ENCODE data around the gene SNED1.

The SNED1 gene

GRCh38 chr2:241109210-241110088, 111.0 kb downstream of the SNED1 start:
- Histone ChIP-seq H3K79me2 (ENCODE audit: low read length) (no peaks in the 10 kb centered on the region), H3K4me2 (ENCODE audit: low read depth, low read length) (no peak overlapping the region), H3K36me3 (replicated peaks; ENCODE audit: insufficient read depth, low read length) (no peaks in the 10 kb centered on the region), H3F3A (ENCODE audit: insufficient read depth, low read length) (no peaks in the 10 kb centered on the region), H3K4me3 (ENCODE audit: low read length) (no peak overlapping the region), H2AFZ (ENCODE audit: low read length) (no peak overlapping the region), H3K4me1 (ENCODE audit: low read length) (no peaks in the 10 kb centered on the region), H3K9me2 (replicated peaks; ENCODE audit: insufficient read depth, low read length) (no peaks in the 10 kb centered on the region), H3K27me3 (replicated peaks; ENCODE audit: insufficient read depth, low read length) (no peaks in the 10 kb centered on the region), H3K9ac (ENCODE audit: low read length) (no peak overlapping the region), H4K20me1 (ENCODE audit: insufficient read depth, low read length) (no peaks in the 10 kb centered on the region), H3K9me3 (replicated peaks; ENCODE audit: insufficient read depth, low read length) (no peaks in the 10 kb centered on the region), H3K27ac (ENCODE audit: low read length) (no peak overlapping the region)
- TF ChIP-seq CTCF (IDR thresholded peaks at IDR 0.05; ENCODE audit: low read length) (no peak), EZH2 (optimal IDR thresholded peaks at IDR 0.05; ENCODE audit: low read depth, low read length) (no peak), EZH2phosphoT487 (IDR thresholded peaks at IDR 0.05; ENCODE audit: low read length) (no peak)
- no peak for DNase-seq

GRCh38 chr2:241110089-241110606, 111.7 kb downstream of the SNED1 start:
- no peaks in the 10 kb centered on the region for H4K20me1 ChIP-seq (ENCODE audit: insufficient read depth, low read length)
- no peaks in the 10 kb centered on the region for H3F3A ChIP-seq (ENCODE audit: insufficient read depth, low read length)
- TF ChIP-seq EZH2 (optimal IDR thresholded peaks at IDR 0.05; ENCODE audit: low read depth, low read length) (no peak), CTCF (IDR thresholded peaks at IDR 0.05; ENCODE audit: low read length) (no peak), EZH2phosphoT487 (IDR thresholded peaks at IDR 0.05; ENCODE audit: low read length) (no peak)
- H3K27me3 ChIP-seq (replicated peaks; ENCODE audit: insufficient read depth, low read length): no peaks in the 10 kb centered on the region
- no peak overlapping the region for H3K4me3 ChIP-seq (ENCODE audit: low read length)
- no peak overlapping the region for H2AFZ ChIP-seq (ENCODE audit: low read length)
- H3K9me3 ChIP-seq (replicated peaks; ENCODE audit: insufficient read depth, low read length): no peaks in the 10 kb centered on the region
- no peaks in the 10 kb centered on the region for H3K79me2 ChIP-seq (ENCODE audit: low read length)
- H3K4me2 ChIP-seq (ENCODE audit: low read depth, low read length): no peak overlapping the region
- H3K9ac ChIP-seq (ENCODE audit: low read length): no peak overlapping the region
- no peak for DNase-seq
- H3K4me1 ChIP-seq (ENCODE audit: low read length): no peaks in the 10 kb centered on the region
- H3K27ac ChIP-seq (ENCODE audit: low read length): no peak overlapping the region
- no peaks in the 10 kb centered on the region for H3K9me2 ChIP-seq (replicated peaks; ENCODE audit: insufficient read depth, low read length)
- H3K36me3 ChIP-seq (replicated peaks; ENCODE audit: insufficient read depth, low read length): no peaks in the 10 kb centered on the region

GRCh38 chr2:241110607-241111439, 112.4 kb downstream of the SNED1 start:
- no peaks in the 10 kb centered on the region for H4K20me1 ChIP-seq (ENCODE audit: insufficient read depth, low read length)
- H2AFZ ChIP-seq (ENCODE audit: low read length): no peak overlapping the region
- no peaks in the 10 kb centered on the region for H3K4me1 ChIP-seq (ENCODE audit: low read length)
- H3K9me3 ChIP-seq (replicated peaks; ENCODE audit: insufficient read depth, low read length): no peaks in the 10 kb centered on the region
- no peak for DNase-seq
- no peaks in the 10 kb centered on the region for H3K9me2 ChIP-seq (replicated peaks; ENCODE audit: insufficient read depth, low read length)
- H3K4me2 ChIP-seq (ENCODE audit: low read depth, low read length): no peak overlapping the region
- no peaks in the 10 kb centered on the region for H3K36me3 ChIP-seq (replicated peaks; ENCODE audit: insufficient read depth, low read length)
- H3F3A ChIP-seq (ENCODE audit: insufficient read depth, low read length): no peaks in the 10 kb centered on the region
- no peak overlapping the region for H3K27ac ChIP-seq (ENCODE audit: low read length)
- no peaks in the 10 kb centered on the region for H3K27me3 ChIP-seq (replicated peaks; ENCODE audit: insufficient read depth, low read length)
- H3K4me3 ChIP-seq (ENCODE audit: low read length): no peak overlapping the region
- TF ChIP-seq CTCF (IDR thresholded peaks at IDR 0.05; ENCODE audit: low read length): no peak
- no peak for TF ChIP-seq EZH2phosphoT487 (IDR thresholded peaks at IDR 0.05; ENCODE audit: low read length)
- no peaks in the 10 kb centered on the region for H3K79me2 ChIP-seq (ENCODE audit: low read length)
- no peak overlapping the region for H3K9ac ChIP-seq (ENCODE audit: low read length)
